ENCODE results near the gene ABI3BP. TPM values are rescaled to one million over a fixed set of nuclear protein-coding genes. Genes with fewer than 3 reads are reported as not detected.

Gene ABI3BP
- total RNA-seq, 4 donors from 2014 or later = 6.2 to 68.7 (median 18.8) TPM

- H3K4me3 ChIP-seq = no peak overlapping the region
- no peaks in the 10 kb centered on the region for H3K27me3 ChIP-seq
- H3K4me1 ChIP-seq = peaks cover 0 to 11% (median 0%) of the 10 kb centered on the region in 3 donors
- H3K9me3 ChIP-seq = no peaks in the 10 kb centered on the region
- intact Hi-C loops (cut with DNase I) = no loop called here
- 71 to 84% methylated on average over 2 of the region's 2 CpGs for WGBS, 2 donors
- DNase-seq = no peak
- no peaks in the 10 kb centered on the region for H3K36me3 ChIP-seq
- no peak overlapping the region for H3K27ac ChIP-seq
- TF ChIP-seq POLR2A (IDR thresholded peaks at IDR 0.05) = no peak
- TF ChIP-seq CTCF (IDR thresholded peaks at IDR 0.05) = no peak
Measured at GRCh38 chr3:100975714-100976113, 17.5 kb downstream of the ABI3BP start.

GRCh38 chr3:100973594-100973993 is 19.6 kb downstream of the ABI3BP start:
- H3K27ac ChIP-seq = no peak overlapping the region
- H3K4me3 ChIP-seq = no peak overlapping the region
- no peak for TF ChIP-seq CTCF (IDR thresholded peaks at IDR 0.05)
- no peak for TF ChIP-seq POLR2A (IDR thresholded peaks at IDR 0.05)
- no peaks in the 10 kb centered on the region for H3K36me3 ChIP-seq
- no peaks in the 10 kb centered on the region for H3K9me3 ChIP-seq
- intact Hi-C loops (cut with DNase I) = no loop called here
- DNase-seq = no peak
- H3K4me1 ChIP-seq = peaks cover 0 to 11% (median 0%) of the 10 kb centered on the region in 3 donors
- WGBS, 2 donors = 53 to 62% methylated on average over 4 of the region's 4 CpGs
- H3K27me3 ChIP-seq = no peaks in the 10 kb centered on the region

- Histone ChIP-seq H3K27me3 (no peaks in the 10 kb centered on the region), H3K4me3 (no peak overlapping the region), H3K36me3 (no peaks in the 10 kb centered on the region), H3K27ac (peak overlapping the region in 2 of 4 donors; percentile 29 to 32), H3K9me3 (no peaks in the 10 kb centered on the region), H3K4me1 (peaks cover 0 to 11% (median 0%) of the 10 kb centered on the region in 3 donors)
- intact Hi-C loops (cut with DNase I) = no loop called here
- WGBS, 2 donors = 40 to 47% methylated on average over 1 of the region's 1 CpG
- DNase-seq = no peak
- TF ChIP-seq CTCF (IDR thresholded peaks at IDR 0.05) = no peak
- TF ChIP-seq POLR2A (IDR thresholded peaks at IDR 0.05) = no peak
Measured at GRCh38 chr3:100972867-100973266, 20.4 kb downstream of the ABI3BP start.

- H3K36me3 ChIP-seq = no peaks in the 10 kb centered on the region
- H3K27ac ChIP-seq = peak overlapping the region in 1 of 4 donors; percentile 32
- WGBS, 2 donors = 42 to 46% methylated on average over 2 of the region's 2 CpGs
- peaks cover 0 to 11% (median 0%) of the 10 kb centered on the region in 3 donors for H3K4me1 ChIP-seq
- DNase-seq = no peak
- H3K4me3 ChIP-seq = no peak overlapping the region
- no peaks in the 10 kb centered on the region for H3K27me3 ChIP-seq
- TF ChIP-seq CTCF (IDR thresholded peaks at IDR 0.05) = no peak
- no peak for TF ChIP-seq POLR2A (IDR thresholded peaks at IDR 0.05)
- no peaks in the 10 kb centered on the region for H3K9me3 ChIP-seq
- intact Hi-C loops (cut with DNase I) = no loop called here
Measured at GRCh38 chr3:100972301-100972844, 20.8 kb downstream of the ABI3BP start.

- Histone ChIP-seq H3K4me3 (no peak overlapping the region), H3K4me1 (peaks cover 0 to 11% (median 0%) of the 10 kb centered on the region in 3 donors), H3K36me3 (no peaks in the 10 kb centered on the region), H3K9me3 (no peaks in the 10 kb centered on the region), H3K27ac (no peak overlapping the region), H3K27me3 (no peaks in the 10 kb centered on the region)
- intact Hi-C loops (cut with DNase I) = no loop called here
- WGBS, 2 donors = 40 to 83% methylated on average over 2 of the region's 2 CpGs
- no peak for DNase-seq
- no peak for TF ChIP-seq CTCF (IDR thresholded peaks at IDR 0.05)
Measured at GRCh38 chr3:100971798-100972197, 21.4 kb downstream of the ABI3BP start.
